ENCODE measurements around the gene RAB8A.
"Not testable (repeated sequence)": the region's sequence is repeated elsewhere in the genome, so short reads cannot be mapped to it uniquely, and the experiment has no call there.

Gene RAB8A

DNA sequence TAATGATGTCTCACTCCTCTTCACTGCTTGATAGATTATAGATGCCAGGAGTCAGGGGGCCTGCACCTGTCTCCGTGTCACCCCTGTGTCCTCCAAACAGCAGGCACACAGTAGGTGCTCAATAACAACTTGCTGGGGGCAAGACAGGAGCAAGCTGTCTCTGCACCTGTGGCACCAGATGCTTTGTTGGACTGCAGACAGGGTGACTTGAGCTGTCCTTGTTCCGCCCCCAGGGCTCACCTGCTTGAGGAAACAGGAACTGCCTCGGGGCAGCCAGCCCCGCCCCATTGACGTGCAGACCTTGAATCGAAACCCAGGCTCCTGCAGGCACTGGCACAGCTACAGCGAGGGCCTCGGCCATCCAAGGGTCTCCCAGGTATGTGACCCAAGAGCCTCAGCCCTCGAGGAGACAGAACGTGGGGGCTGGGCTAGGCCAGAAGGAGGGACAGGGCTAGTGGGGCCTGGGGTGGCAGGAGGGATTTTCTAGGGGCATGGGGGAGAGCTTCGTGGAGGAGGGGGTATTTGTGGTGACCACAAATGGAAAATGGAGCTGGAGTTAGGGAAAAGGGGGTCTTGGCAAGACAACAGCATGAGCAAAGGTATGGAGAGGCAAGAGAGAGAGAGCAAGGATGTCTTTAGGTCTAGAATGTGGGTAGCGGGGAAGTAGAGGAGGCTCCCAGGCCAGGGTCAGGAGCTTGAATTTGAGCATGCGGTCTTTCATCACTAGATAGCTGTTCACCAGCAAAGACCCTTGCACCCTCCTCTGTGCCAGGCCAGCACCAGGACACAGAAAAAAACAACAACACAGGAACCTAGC lies 31.9 kb downstream of the RAB8A start, which contains the start of gene HSH2D:
Gene HSH2D, plus strand, starts transcription at position 287 of the 817 bp plus-strand sequence. CDS start 5,066 bp downstream, outside the sequence.
- FAIRE-seq, result no peak

DNA sequence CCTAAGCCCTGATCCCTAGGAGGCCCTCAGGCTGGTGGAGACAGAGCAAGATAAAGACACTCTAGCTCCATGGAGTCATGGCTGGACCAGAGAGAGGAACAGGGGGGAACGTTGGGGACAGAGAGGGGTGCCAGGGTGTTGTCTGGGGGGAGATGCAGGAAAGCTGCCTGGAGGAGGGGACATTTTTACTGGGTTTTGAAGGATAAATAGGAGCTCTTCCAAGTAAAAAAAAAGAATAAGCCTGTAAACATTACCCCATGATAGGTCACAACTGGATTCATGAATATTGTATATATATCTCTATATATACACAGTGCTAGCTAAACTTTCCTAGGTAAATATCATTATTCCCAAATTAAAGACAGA lies 32.5 kb downstream of the RAB8A start:
- no peak for FAIRE-seq

DNA sequence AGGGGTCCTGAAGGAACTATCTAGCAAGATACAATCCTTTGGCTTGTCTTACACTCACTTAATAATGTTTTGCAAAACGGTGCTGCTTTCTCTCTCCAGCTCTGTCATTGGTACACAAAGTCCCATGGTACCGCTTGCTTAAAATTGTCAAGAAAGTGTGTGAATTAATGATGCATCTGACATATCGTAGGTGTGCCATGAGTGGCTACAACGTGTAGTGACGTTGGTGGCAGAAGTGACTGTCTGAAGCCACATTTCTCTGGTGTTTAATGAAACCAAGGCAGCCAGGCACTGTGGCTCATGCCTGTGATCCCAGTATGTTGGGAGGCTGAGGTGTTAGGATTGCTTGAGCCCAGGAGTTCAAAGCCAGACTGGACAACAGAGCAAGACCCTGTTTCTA lies 34.4 kb downstream of the RAB8A start:
- no peak for FAIRE-seq

DNA sequence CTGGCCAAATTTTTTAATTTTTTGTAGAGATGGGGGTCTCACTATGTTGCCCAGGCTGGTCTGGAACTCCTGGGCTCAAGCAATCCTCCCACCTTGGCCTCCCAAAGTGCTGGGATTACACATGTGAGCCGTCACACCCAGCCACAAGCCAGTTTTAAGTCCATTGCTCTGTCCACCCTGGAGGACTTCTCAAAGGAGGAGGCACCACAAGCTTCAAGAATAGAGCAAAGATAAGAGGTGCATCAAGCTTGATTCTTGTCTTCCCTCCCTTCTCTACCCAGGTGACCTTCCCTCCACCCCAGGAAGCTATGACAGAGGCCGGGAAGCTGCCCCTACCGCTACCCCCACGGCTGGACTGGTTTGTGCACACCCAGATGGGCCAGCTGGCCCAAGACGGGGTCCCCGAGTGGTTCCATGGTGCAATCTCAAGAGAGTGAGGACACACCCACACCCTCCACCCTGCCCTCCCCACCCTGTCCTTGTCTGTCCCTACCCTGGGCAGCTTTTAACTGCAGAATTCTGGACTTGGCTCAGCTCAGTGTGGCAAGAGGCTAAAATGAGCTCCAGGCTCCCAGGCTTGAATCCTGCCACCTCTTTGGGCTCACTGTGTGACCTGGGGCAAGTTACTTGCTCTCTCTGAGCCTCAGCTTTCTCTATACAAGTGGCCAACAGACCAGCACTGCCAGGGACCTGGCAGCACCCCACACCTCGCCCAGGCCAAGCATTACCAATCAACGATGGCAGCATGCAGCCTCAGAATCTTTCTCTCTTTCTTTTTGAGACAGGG lies 36.9 kb downstream of the RAB8A start:
- FAIRE-seq, result no peak

DNA sequence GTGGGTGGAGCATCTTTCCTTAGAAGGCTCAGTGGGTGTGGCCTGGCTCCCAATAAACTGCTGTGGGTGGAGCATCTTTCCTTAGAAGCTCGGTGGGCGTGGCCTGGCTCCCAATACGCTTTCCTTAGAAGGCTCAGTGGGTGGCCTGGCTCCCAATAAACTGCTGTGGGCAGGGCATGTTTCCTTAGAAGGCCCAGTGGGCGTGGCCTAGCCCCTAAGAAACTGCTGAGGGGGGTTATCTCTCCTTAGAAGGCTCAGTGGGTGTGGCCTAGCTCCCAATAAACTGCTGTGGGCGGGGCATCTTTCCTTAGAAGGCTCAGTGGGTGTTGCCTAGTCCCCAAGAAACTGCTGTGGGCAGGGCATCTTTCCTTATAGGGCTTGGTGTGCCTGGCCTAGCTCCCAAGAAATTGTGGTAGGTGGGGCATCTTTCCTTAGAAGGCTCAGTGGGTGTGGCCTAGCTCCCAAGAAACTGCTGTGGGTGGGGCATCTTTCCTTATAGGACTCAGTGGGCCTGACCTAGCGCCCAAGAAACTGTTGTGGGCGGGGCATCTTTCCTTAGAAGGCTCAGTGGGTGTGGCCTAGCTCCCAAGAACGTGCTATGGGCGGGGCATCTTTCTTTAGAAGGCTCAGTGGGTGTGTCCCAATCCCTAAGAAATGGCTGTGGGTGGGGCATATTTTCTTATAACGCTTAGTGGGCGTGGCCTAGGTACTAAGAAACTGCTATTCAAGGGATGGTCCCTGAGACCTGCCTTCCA lies 42.1 kb downstream of the RAB8A start:
- FAIRE-seq, result no peak

DNA sequence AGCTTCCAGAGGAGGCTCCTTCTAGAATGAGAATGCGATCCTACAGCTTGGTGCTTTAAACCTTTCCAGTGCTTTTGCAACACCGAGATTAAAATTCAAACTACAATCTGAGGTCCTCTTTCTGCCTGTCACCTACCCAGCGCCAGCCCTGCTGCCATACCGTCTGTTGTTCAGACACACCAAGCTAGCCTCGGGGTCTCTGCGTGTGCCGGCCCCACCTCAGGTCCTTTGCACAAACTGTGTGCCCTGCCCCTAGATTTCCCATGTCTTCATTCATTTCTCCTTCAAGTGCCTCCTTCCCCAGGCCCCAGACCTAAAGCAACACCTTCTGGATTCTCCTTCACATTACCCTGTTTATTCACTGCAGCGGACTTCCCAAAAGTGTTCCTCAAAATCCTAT lies 42.9 kb downstream of the RAB8A start:
- no peak for FAIRE-seq

DNA sequence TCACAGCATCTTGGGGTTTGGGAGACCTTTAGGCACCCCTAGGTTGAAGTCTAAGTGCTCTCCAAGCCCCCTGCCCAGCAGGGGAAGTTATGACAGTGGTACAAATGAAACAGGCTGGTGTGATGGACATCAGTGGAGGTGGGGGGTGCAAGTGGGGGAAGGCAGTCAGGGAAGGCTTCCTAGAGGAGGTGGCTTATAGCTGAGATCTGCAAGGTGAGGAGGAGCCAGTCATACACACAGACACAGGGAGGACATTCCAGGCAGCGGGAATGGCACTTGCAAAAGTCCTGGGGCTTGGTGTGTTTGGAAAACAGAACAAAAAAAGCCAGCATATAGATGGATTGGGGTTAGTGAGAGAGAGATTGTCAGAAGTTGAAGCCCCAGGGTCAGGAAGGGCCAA lies 43.4 kb downstream of the RAB8A start:
- FAIRE-seq, result no peak

DNA sequence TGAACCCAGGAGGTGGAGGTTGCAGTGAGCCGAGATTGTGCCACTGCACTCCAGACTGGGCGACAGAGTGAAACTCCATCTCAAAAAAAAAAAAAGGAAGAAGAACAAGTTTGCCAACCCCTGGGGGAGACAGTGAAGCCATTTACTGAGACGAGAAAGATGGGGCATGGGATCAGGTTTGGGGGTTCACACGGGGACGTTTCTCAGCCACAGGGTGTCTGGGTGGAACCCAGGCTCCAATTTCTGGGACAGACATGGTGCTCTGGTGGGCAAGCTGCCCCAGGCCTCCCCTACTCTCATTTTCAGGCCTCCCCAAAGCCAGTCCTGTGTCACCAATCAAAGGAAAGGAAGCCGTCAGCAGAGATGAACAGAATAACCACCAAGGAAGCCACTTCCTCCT lies 45.2 kb downstream of the RAB8A start:
- no peak for FAIRE-seq

DNA sequence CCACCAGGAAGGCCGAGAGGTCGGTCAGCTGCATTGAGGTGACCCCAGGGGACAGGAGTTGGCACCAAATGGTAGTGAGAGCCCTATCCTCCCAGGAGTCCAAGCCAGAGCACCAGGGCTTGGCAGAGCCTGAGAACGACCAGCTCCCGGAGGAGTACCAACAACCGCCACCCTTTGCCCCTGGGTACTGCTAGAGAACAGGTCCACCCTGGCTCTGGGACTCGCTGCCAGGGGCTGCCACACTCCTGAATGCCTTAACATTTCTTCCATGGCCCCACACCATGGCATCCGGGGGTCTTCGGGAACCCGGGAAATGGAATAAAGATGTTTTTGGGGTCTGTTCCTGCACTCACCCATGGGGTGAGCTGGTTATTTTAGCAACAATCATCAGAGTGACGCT lies 45.9 kb downstream of the RAB8A start:
- FAIRE-seq, result no peak

DNA sequence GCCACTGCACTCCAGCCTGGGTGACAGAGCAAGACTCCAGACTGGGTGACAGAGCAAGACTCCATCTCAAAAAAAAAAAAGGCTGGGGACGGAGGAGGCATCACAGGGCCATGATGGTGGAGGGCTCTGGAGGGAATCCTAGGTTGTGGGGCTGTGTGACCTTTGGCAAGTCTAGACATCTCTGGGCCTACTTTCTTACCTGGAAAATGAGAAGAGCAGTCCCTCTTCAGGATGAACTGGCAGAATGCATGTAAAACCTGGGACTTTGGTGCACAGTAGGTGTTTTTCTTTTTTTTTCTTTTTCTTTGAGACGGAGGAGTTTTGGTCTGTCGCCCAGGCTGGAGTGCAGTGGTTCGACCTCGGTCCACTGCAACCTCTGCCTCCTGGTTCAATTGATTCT lies 48.0 kb downstream of the RAB8A start:
- FAIRE-seq, result no peak

DNA sequence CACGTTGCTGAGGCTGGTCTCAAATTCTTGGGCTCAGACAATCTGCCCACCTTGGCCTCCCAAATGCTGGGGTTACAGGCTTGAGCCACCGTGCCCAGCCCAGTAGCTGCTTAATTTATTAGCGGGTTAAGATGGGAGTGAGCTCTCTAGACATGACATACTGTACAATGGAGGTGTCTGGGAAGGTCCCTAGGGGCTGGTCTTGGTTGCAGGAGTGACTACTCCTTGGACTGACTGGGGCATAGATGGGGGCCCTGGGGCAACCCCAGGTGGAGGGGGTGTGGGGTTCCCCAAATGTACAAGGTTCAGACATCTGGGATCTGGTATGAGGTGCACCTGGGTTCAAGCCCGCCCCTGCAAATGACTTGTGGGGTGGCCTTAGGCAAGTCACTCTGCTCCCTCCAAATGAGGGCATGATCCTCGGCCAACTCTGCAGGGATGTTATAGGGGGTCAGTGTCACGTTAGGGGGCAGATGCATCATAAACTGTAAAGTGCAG lies 48.8 kb downstream of the RAB8A start:
- FAIRE-seq, result no peak

DNA sequence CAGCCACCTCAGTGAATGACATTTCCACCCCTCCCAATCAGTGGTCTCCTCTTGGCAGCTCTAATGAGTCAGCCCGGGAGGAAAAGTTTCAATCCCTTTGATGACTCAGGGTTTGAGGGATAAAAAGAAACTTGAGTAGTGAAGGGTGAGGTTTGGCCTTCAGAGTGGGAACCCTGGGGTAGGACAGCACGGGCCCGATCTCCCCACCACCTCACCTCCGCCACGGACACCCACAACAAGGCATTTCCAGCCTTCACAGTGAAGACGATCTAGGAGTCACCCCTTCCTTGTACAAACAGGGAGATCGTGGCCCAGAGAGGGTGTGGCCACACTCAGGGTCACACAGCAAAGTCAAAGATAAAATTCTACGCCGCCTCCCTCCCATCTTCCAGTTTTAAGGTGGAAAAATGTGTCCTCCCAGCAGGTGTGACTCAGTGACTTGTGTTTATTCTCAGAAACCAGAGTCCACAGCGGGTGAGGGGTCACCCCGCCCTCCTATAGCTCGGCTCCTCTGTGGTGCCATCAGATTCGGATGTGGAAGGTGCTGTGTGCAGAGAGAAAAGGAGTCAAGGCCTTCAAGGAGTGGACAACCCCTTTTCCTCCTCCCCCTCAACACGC lies 49.4 kb downstream of the RAB8A start:
- FAIRE-seq, result no peak

DNA sequence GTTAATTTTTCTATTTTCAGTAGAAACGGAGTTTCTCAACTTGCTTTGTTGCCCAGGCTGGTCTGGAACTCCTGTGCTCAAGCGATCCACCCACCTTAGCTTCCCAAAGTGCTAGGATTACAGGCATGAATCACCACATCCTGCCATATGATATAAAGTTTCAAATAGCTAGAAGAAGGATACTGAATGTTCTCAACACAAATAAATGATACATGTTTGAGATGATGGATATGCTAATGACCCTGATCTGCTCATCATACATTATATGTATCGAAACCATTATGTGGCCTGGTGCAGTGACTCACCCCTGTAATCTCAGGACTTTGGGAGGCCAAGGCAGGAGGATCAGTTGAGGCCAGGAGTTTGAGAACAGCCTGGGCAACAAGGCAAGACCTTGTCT lies 50.2 kb downstream of the RAB8A start:
- FAIRE-seq, result no peak

DNA sequence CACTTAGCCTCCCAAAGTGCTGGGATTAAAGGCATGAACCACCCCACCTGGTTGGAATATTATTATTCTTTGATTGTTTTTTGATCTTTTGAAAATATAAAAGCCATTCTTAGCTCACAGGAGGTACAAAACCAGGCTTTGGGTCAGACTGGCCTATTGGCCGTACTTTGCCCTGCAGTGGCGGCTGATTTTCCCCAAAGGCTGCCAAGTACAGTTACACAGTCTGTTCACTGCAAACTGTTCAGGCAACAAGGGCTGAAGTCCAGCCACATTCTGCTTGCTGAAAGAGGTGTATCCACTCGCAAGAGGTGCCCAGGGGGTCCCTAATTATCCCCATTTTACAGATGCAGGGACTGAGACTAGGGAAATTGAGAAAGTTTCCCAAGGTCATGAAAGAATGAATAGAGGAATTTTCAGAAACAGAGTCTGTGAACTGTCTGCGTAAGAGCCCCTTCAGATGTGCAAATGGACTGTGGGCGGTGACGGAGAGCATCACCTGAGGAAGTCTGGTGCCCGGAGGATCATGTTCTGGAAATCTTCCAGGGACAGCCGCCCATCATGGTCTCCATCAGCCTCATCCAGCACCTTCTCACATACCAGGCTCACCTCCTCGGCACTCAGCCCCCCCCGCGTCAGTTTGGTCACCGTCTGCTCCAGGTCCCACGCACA lies 52.7 kb downstream of the RAB8A start:
- FAIRE-seq, result no peak

DNA sequence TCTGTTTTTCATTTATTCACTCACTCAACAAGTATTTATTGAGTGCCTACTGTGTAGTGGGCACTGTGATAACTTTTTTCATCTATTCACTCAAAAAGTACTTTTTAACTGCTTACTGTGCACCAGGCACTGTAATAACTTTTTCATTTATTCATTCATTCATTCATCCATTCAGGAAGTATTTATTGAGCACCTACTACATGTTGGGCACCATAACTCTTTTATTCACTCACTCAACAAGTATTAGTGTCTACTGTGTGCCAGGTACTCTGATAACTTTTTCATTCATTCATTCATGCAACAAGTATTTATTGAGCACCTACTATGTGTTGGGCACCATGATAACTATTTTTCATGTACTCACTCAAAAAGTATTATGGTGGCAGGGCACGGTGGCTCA lies 54.7 kb downstream of the RAB8A start:
- FAIRE-seq, result no peak

DNA sequence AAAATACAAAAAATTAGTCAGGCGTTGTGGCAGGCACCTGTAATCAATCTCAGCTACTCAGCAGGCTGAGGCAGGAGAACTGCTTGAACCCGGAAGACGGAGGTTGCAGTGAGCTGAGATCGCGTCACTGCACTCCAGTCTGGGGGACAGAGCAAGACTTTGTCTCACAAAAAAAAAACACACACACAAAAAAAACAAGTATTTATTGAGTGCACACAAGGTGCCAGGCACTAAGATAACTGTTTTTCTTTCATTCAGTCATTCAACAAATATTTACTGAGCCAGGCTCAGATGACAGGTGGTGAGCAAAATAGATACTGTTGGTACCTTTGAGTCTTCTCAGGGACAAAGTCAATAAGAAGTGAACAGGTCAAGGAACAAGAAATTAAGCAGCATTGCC lies 55.4 kb downstream of the RAB8A start:
- no peak for FAIRE-seq

DNA sequence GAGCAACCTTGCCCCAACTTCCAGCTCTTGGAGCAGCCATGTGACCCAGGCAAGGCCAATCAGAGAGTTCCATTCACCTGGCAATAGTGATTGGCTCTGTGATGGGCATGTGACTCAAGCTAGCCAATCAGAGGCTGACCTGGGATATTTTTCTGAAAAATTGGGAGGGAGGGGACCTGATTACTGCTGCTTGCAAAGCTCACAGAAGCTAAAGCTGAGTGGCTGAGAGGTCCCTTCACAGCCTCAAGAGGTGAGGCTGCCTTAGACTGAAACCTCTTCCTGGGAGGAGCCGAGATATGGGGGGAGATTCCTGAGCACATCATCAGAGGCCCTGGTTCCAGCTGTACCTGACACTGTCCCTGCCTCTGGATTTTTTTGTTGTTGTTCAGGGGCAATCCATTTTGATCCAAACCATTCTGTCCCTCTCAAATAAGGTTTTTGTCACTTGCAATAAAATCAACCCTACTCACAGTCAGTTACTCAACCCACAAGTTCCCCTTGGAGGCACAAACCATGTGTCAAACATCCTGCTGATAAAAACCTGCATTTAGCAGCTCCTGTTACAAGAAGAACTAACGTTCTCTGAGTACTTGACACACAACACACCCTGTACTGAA lies 56.9 kb downstream of the RAB8A start:
- FAIRE-seq, result no peak

DNA sequence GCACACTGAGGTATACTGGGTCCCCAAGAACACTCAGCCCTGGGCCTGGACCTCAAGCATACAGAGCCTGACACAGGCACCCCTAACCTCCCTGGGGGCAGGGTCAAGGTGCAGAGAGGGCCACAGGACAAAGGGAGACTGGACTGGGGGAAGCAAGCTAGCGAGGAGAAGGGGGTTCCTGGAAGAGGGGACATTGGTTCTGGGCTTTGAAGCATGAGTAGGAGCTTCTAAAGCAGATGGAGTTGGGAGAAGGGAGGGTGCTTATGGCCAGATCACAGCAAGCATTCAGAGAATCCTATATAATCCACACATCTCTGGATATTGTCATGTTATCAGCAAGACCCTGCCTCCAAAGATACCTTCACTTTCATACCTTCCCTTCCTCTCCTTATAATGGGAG lies 58.4 kb downstream of the RAB8A start:
- no peak for FAIRE-seq

DNA sequence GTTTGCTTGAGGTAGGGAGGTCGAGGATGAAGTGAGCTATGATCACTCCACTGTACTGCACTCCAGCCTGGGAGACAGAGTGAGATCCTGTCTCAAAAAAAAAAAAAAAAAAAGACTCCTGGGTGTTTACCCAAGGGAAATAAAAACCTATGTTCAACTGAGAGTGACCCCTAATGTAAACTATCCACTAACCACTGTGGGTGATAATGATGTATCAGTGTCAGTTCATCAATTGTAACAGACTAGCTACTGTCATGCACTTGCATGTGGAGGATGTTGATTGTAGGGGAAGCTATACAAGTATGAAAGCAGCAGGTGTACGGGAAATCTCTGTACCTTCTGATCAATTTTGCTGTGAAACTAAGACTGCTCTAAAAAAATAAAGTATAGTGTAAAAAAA lies 64.3 kb downstream of the RAB8A start:
- FAIRE-seq, result no peak

DNA sequence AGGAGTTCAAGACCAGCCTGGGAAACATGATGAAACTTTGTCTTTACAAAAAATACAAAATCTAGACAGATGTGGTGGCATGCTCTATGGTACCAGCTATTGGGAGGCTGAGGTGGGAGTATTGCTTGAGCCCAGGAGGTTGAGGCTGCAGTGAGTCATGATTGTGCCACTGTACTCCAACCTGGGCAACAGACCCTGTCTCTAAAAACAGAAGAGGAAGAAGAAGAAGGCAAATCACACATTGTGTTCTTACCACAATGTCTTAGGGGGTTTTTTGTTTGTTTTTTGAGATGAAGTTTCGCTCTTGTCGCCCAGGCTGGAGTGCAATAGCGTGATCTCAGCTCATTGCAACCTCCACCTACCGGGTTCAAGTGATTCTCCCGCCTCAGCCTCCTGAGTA lies 67.2 kb downstream of the RAB8A start:
- not testable (repeated sequence) for FAIRE-seq

DNA sequence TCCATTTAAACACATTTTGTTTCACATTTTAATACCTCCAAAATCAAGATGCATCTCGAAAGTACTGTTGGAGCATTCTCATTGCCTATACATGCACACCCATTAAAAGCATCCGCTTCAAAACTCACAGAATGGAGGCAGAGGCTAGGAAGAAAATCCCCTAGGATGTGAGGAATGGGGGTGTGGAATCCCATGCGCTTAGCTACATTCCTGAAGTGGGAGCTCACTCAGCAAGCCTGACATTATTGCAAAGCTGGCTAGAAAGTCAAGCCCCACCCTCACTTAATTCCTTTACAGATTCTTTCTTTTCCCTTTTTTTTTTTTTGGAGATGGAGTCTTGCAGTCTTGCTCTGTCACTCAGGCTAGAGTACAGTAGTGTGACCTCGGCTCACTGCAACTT lies 68.9 kb downstream of the RAB8A start:
- no peak for FAIRE-seq
